HG02623 (cell line): ENCODE data around the gene C5orf58.
A peak's percentile ranks its signal among the peaks of the same experiment; 100 is the strongest.

Source experiments
- ATAC-seq: cut with Tn5 transposase; IDR thresholded peaks from one replicate; pipeline ENCODE4 v1.9.1; 2021; ENCODE audit warnings: moderate library complexity; ENCODE audit not compliant: unreplicated experiment

The C5orf58 gene

GRCh38 chr5:170232786-170233185, at the start of gene C5orf58:
C5orf58 (plus strand) TSS chr5:170232985; CDS start chr5:170234977, 1,992 bp downstream.
- ATAC-seq, result no peak

GRCh38 chr5:170183816-170184687, 48.7 kb upstream of the C5orf58 start:
- ATAC-seq, result peak; percentile 68

- ATAC-seq, result no peak
These were observed 48.0 kb upstream of the C5orf58 start for GRCh38 chr5:170184737-170185136.

GRCh38 chr5:170186156-170186555, 46.6 kb upstream of the C5orf58 start:
- no peak for ATAC-seq

GRCh38 chr5:170186856-170187255, 45.9 kb upstream of the C5orf58 start:
- no peak for ATAC-seq

- no peak for ATAC-seq
These were observed 42.2 kb upstream of the C5orf58 start for GRCh38 chr5:170190436-170191134.

- ATAC-seq, result no peak
These were observed 40.0 kb upstream of the C5orf58 start for GRCh38 chr5:170192829-170193228.

GRCh38 chr5:170195961-170196360, 36.8 kb upstream of the C5orf58 start:
- no peak for ATAC-seq

- no peak for ATAC-seq
These were observed 31.9 kb upstream of the C5orf58 start for GRCh38 chr5:170200876-170201275.

- no peak for ATAC-seq
These were observed 31.5 kb upstream of the C5orf58 start for GRCh38 chr5:170201311-170201710.

- ATAC-seq, result no peak
These were observed 30.7 kb upstream of the C5orf58 start for GRCh38 chr5:170202117-170202516.

GRCh38 chr5:170204202-170204601, 28.6 kb upstream of the C5orf58 start:
- ATAC-seq, result no peak

- no peak for ATAC-seq
These were observed 26.6 kb upstream of the C5orf58 start for GRCh38 chr5:170206216-170206615.

- no peak for ATAC-seq
These were observed 25.8 kb upstream of the C5orf58 start for GRCh38 chr5:170206958-170207357.

- no peak for ATAC-seq
These were observed 21.0 kb upstream of the C5orf58 start for GRCh38 chr5:170211575-170212334.

- no peak for ATAC-seq
These were observed 16.4 kb upstream of the C5orf58 start for GRCh38 chr5:170216257-170216864.

- ATAC-seq, result no peak
These were observed 15.0 kb upstream of the C5orf58 start for GRCh38 chr5:170217831-170218230.

- ATAC-seq, result no peak
These were observed 14.1 kb upstream of the C5orf58 start for GRCh38 chr5:170218726-170219125.

- no peak for ATAC-seq
These were observed 13.2 kb upstream of the C5orf58 start for GRCh38 chr5:170219615-170220014.

GRCh38 chr5:170220191-170220590, 12.6 kb upstream of the C5orf58 start:
- no peak for ATAC-seq

- ATAC-seq, result no peak
These were observed 11.5 kb upstream of the C5orf58 start for GRCh38 chr5:170221327-170221741.
